Measurements from ENCODE around the gene TEX22. TPM values are rescaled to one million over a fixed set of nuclear protein-coding genes. Genes with fewer than 3 reads are reported as not detected.

Gene TEX22
- total and polyA plus RNA-seq, 2 donors (not counting 1 experiment from before 2014, with no cell fraction given): 1.7 to 7.0 TPM

DNA sequence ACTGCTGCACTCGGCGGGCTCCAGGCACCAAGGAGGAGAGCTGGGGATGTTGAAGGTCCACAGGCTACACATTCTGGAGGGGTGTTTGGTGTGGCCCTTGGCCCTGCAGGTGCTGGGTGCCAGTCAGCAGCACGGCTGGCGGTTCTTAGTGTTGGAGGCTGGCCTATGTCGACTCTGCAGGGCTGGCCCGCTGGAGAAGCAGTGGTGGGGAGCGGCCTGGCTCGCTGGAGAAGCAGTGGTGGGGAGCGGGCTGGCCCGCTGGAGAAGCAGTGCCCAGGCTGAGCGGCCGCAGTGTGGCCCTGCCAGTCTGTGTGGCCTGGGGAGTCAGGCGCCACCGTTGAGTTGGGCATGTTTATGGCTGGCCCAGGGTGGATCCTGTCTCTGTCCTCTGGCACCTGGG lies 48.6 kb downstream of the TEX22 start:
- no peaks in the 10 kb centered on the region for H3K4me1 ChIP-seq (ENCODE audit: control insufficient read depth in 2 of 2, insufficient read depth in 2 of 2, low read length in 2 of 2)
- no peak overlapping the region for H3K27ac Mint-ChIP-seq
- WGBS (ENCODE audit: insufficient coverage): 90% methylated on average over 14 of the region's 14 CpGs
- H3K27me3 Mint-ChIP-seq: no peaks in the 10 kb centered on the region
- H3K4me2 ChIP-seq (replicated peaks; ENCODE audit: low read depth, low read length, poor library complexity, severe bottlenecking): no peak overlapping the region
- no peak overlapping the region for H2AFZ ChIP-seq (ENCODE audit: insufficient read depth, low read depth, low read length, poor library complexity, severe bottlenecking)
- no peaks in the 10 kb centered on the region for H3K9me3 Mint-ChIP-seq (ENCODE audit: insufficient read depth)
- no peak for TF ChIP-seq EZH2 (IDR thresholded peaks at IDR 0.05; ENCODE audit: borderline replicate concordance, insufficient read depth, low read depth, low read length, poor library complexity, severe bottlenecking)
- TF ChIP-seq, protein P1, sequence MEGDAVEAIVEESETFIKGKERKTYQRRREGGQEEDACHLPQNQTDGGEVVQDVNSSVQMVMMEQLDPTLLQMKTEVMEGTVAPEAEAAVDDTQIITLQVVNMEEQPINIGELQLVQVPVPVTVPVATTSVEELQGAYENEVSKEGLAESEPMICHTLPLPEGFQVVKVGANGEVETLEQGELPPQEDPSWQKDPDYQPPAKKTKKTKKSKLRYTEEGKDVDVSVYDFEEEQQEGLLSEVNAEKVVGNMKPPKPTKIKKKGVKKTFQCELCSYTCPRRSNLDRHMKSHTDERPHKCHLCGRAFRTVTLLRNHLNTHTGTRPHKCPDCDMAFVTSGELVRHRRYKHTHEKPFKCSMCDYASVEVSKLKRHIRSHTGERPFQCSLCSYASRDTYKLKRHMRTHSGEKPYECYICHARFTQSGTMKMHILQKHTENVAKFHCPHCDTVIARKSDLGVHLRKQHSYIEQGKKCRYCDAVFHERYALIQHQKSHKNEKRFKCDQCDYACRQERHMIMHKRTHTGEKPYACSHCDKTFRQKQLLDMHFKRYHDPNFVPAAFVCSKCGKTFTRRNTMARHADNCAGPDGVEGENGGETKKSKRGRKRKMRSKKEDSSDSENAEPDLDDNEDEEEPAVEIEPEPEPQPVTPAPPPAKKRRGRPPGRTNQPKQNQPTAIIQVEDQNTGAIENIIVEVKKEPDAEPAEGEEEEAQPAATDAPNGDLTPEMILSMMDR (IDR thresholded peaks at IDR 0.05): no peak
- no peak overlapping the region for H3K27ac ChIP-seq (ENCODE audit: low read length in 2 of 2)
- peaks cover 41% of the 10 kb centered on the region for H4K20me1 ChIP-seq (ENCODE audit: control insufficient read depth, insufficient read depth, low read length, poor library complexity, severe bottlenecking)
- H3K79me2 ChIP-seq (ENCODE audit: control insufficient read depth, insufficient read depth, low read length): peaks cover 44% of the 10 kb centered on the region
- H3K9ac ChIP-seq (ENCODE audit: low read length): no peak overlapping the region
- ATAC-seq (ENCODE audit: low read depth): no peak
- H3K9me3 ChIP-seq (ENCODE audit: control extremely low read depth in 1 of 3, control insufficient read depth in 2 of 3, insufficient read depth in 1 of 3, low read length in 2 of 3): no peaks in the 10 kb centered on the region
- H3K36me3 ChIP-seq (replicated peaks in 1 of 2; ENCODE audit: control extremely low read depth in 1 of 2, control insufficient read depth in 1 of 2, extremely low read depth in 1 of 2, insufficient read depth in 2 of 2, low read length in 1 of 2): peaks cover 0 to 22% of the 10 kb centered on the region in 2 experiments
- ChIA-PET CTCF (interaction anchor here (0.9 to 1.9 kb wide), 2 partner anchors 43 kb away, joined by 3 to 28 read pairs; no protein-coding TSS in a partner anchor), POLR2A (no interaction called here)
- H3K4me1 Mint-ChIP-seq: no peaks in the 10 kb centered on the region
- H3K4me3 Mint-ChIP-seq: no peak overlapping the region
- no peaks in the 10 kb centered on the region for H3K27me3 ChIP-seq (replicated peaks in 1 of 4; ENCODE audit: control extremely low read depth in 1 of 4, control insufficient read depth in 3 of 4, insufficient read depth in 4 of 4, low read length in 3 of 4)
- H3K4me3 ChIP-seq (ENCODE audit: control extremely low read depth in 1 of 5, extremely low read depth in 1 of 5, insufficient read depth in 1 of 5, low read depth in 2 of 5, low read length in 4 of 5): no peak overlapping the region
- no peak for DNase-seq
- intact Hi-C loops (cut with micrococcal nuclease): no loop called here
